GM18511 (cell line): Measurements from ENCODE around the gene PLBD2.

Source experiments
- ATAC-seq: cut with Tn5 transposase; IDR thresholded peaks from one replicate; pipeline ENCODE4 v1.9.1; 2021; ENCODE audit warnings: mild to moderate bottlenecking, moderate library complexity; ENCODE audit not compliant: unreplicated experiment

The PLBD2 gene, protein sequence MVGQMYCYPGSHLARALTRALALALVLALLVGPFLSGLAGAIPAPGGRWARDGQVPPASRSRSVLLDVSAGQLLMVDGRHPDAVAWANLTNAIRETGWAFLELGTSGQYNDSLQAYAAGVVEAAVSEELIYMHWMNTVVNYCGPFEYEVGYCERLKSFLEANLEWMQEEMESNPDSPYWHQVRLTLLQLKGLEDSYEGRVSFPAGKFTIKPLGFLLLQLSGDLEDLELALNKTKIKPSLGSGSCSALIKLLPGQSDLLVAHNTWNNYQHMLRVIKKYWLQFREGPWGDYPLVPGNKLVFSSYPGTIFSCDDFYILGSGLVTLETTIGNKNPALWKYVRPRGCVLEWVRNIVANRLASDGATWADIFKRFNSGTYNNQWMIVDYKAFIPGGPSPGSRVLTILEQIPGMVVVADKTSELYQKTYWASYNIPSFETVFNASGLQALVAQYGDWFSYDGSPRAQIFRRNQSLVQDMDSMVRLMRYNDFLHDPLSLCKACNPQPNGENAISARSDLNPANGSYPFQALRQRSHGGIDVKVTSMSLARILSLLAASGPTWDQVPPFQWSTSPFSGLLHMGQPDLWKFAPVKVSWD

DNA sequence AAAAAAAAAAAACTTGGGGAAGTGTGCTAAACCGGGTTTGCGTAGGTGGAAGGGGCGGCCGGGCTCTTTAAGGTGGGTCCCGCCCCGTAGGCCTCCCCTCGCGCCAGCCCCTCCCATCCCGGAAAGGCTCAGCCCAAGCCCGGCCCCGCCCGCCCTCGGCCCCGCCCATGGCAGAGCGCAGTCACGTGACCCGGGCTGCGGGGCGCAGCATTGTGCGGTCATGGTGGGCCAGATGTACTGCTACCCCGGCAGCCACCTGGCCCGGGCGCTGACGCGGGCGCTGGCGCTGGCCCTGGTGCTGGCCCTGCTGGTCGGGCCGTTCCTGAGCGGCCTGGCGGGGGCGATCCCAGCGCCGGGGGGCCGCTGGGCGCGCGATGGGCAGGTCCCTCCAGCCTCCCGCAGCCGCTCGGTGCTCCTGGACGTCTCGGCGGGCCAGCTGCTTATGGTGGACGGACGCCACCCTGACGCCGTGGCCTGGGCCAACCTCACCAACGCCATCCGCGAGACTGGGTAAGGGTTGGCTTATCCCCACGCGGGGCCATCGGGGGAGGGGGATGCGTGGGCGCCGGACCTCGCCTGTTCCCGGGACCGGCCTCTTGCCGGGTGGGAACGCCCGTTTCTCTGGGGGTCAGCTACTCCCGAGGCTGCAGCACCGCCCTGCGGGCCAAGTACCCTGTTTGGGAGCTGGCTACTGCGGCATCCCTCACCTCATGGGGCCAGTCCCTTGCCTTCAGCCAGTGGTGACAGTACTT is at the start of gene PLBD2:
TSS of gene PLBD2 (plus strand) at position 207 of the 752 bp plus-strand sequence. CDS start at position 221, 14 bp downstream.
- peak; percentile 91 for ATAC-seq

GRCh38 chr12:113310489-113310888 is 47.9 kb upstream of the PLBD2 start:
- no peak for ATAC-seq

DNA sequence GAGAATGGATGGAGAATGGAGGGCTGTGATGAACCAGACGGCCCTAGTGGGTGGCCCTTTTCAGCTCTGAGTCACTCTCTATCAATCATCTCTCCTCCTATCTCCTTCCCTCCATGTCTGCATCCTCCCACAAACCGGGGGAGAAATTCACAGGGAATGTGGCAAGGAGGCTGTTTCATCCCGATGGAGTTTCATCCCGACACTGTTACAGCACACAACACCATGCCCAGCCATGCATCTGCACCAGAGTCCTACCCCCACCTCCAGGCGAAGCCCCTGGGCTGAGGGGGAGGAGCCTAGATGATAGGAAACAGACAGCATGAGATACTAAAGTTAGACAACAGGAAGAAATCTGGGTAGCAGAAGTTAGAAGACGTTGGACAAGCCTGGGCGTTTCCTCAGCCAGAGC is 44.3 kb upstream of the PLBD2 start:
- ATAC-seq = no peak

- no peak for ATAC-seq
These were observed 43.0 kb upstream of the PLBD2 start for GRCh38 chr12:113315358-113315757.

GRCh38 chr12:113316155-113316554 is 42.2 kb upstream of the PLBD2 start:
- ATAC-seq = no peak

- ATAC-seq = no peak
These were observed 41.3 kb upstream of the PLBD2 start for GRCh38 chr12:113317122-113317521.

- no peak for ATAC-seq
These were observed 40.2 kb upstream of the PLBD2 start for GRCh38 chr12:113318046-113318656.

- ATAC-seq = no peak
These were observed 39.3 kb upstream of the PLBD2 start for GRCh38 chr12:113318900-113319628.

GRCh38 chr12:113320401-113320800 is 38.0 kb upstream of the PLBD2 start:
- ATAC-seq = no peak

GRCh38 chr12:113322343-113322742 is 36.0 kb upstream of the PLBD2 start:
- no peak for ATAC-seq

- ATAC-seq = no peak
These were observed 32.5 kb upstream of the PLBD2 start for GRCh38 chr12:113325916-113326315.

GRCh38 chr12:113326775-113327395 is 31.5 kb upstream of the PLBD2 start:
- ATAC-seq = no peak

GRCh38 chr12:113328368-113328889 is 30.0 kb upstream of the PLBD2 start:
- no peak for ATAC-seq

- no peak for ATAC-seq
These were observed 29.2 kb upstream of the PLBD2 start for GRCh38 chr12:113329022-113329790.

GRCh38 chr12:113329791-113330417 is 28.5 kb upstream of the PLBD2 start:
- ATAC-seq = no peak

DNA sequence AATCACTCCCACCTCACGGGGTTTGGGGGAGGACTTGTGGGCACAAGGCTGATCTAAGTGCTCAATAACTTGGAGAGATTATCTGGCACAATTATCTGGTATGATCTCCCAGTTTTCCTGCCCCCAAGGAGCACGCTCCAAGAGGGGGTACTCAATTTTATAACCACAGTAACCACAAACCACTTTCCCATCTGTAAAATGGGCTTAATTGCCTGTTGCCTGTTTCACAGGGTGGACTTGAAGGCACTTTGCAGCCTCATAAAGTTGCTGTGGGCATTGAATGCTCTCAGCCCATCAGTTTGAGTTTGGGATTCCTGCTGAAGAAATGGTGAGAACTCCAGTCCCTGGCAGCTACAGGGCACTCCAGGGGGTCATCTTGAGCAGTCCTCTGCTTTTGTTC is 27.9 kb upstream of the PLBD2 start:
- ATAC-seq = no peak

DNA sequence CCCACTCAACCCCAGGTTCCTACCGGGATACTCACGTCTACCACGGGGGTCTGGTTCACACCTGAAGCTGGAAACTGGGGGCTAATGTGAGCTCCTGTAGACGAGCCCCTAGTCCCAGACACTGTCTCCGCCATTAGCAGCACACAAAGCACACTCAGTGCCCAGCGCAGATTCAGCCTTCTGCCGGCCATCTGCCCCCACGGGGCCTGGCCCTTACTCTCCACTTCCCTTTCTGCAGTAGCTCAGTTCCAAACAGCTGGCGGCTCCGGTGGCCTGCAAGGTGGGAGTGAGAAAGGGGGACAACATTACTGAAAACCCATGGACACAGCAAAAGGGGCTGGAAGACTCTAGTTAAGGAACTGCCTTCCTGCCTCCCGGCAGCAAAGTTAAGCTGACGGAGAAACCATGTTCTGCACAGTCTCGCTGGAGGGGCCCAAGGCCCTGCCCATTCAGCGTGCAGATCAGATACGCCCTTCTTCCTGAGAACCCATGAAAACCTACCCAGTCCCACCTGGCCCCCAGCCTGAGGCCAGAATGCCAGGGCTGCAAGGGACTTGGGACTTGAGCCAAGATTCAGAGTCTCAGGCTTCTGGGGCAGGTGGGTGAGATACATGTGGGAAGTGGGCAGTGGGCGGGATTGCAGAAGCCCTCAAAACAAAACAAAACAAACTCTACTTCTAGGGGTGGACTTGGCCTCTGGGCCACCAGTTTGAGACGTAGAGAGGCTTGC is 25.5 kb upstream of the PLBD2 start:
- no peak for ATAC-seq

DNA sequence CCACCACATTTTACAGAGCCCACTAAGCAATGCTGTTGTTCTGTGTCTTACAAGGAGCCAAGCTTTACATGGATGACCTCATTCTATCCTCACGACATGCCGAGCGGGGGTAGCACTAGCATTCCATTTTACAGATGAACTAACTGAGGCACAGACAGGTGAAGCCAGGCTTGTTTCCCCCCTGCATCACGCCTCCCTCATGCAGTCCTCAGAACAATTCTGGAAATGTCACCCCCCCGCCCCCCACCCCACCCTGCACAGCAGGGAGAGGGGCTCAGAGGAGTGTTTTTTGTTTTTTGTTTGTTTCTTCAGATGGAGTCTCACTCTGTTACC is 25.0 kb upstream of the PLBD2 start:
- ATAC-seq = no peak
